ENCODE results near the gene C12orf76. TPM values are rescaled to one million over a fixed set of nuclear protein-coding genes. Genes with fewer than 3 reads are reported as not detected.
"Not testable (repeated sequence)": the region's sequence is repeated elsewhere in the genome, so short reads cannot be mapped to it uniquely, and the experiment has no call there.

Gene C12orf76
- polyA plus RNA-seq, 6 donors from 2014 or later = 10.6 to 19.8 (median 16.7) TPM

- peak overlapping the region in 2 of 6 donors; percentile 32 to 67 for H3K27ac Mint-ChIP-seq
These were observed 19.0 kb downstream of the C12orf76 start for GRCh38 chr12:110029290-110029815.

GRCh38 chr12:110028323-110028722, 20.0 kb downstream of the C12orf76 start:
- no peak for ATAC-seq (ENCODE audit: low read depth in 2 of 2)
- H3K36me3 Mint-ChIP-seq = peaks cover 0 to 23% of the 10 kb centered on the region in 2 donors

More at GRCh38 chr12:110029290-110029815, 19.0 kb downstream of the C12orf76 start:
- no peaks in the 10 kb centered on the region for H3K9me3 Mint-ChIP-seq
- DNase-seq (no peak), ATAC-seq (ENCODE audit: low read depth in 2 of 2) (no peak)
- no peak overlapping the region for H3K4me3 Mint-ChIP-seq
- H3K4me1 Mint-ChIP-seq = peaks cover 0 to under 1% (median 0%) of the 10 kb centered on the region in 3 donors
- H3K27me3 Mint-ChIP-seq = no peaks in the 10 kb centered on the region
- peaks cover 4 to 31% of the 10 kb centered on the region in 2 donors for H3K36me3 Mint-ChIP-seq

GRCh38 chr12:110024051-110024450, 24.3 kb downstream of the C12orf76 start:
- Mint-ChIP-seq H3K27me3 (no peaks in the 10 kb centered on the region), H3K4me1 (peaks cover 0 to 14% (median 7%) of the 10 kb centered on the region in 3 donors), H3K9me3 (no peaks in the 10 kb centered on the region), H3K4me3 (no peak overlapping the region), H3K36me3 (peaks cover 5 to 25% of the 10 kb centered on the region in 2 donors), H3K27ac (peak overlapping the region in 1 of 6 donors; percentile 73)
- DNase-seq (no peak), ATAC-seq (ENCODE audit: low read depth in 2 of 2) (no peak)

More at GRCh38 chr12:110028323-110028722, 20.0 kb downstream of the C12orf76 start:
- H3K9me3 Mint-ChIP-seq = no peaks in the 10 kb centered on the region
- peak overlapping the region in 2 of 6 donors; percentile 73 to 81 for H3K27ac Mint-ChIP-seq
- peaks cover 0 to 8% (median 7%) of the 10 kb centered on the region in 3 donors for H3K4me1 Mint-ChIP-seq
- DNase-seq = no peak
- H3K27me3 Mint-ChIP-seq = no peaks in the 10 kb centered on the region
- H3K4me3 Mint-ChIP-seq = no peak overlapping the region

- no peak overlapping the region for H3K4me3 Mint-ChIP-seq
- DNase-seq (no peak), ATAC-seq (ENCODE audit: low read depth in 2 of 2) (no peak)
- H3K4me1 Mint-ChIP-seq = peaks cover 4 to 14% (median 7%) of the 10 kb centered on the region in 3 donors
- H3K36me3 Mint-ChIP-seq = peaks cover 13 to 29% of the 10 kb centered on the region in 2 donors
- H3K27me3 Mint-ChIP-seq = no peaks in the 10 kb centered on the region
- H3K9me3 Mint-ChIP-seq = no peaks in the 10 kb centered on the region
- H3K27ac Mint-ChIP-seq = peak overlapping the region in 2 of 6 donors; percentile 33 to 73
These were observed 25.0 kb downstream of the C12orf76 start for GRCh38 chr12:110023059-110023980.

- H3K9me3 Mint-ChIP-seq = no peaks in the 10 kb centered on the region
- H3K27me3 Mint-ChIP-seq = no peaks in the 10 kb centered on the region
- no peak for DNase-seq
- H3K4me3 Mint-ChIP-seq = no peak overlapping the region
- ATAC-seq (ENCODE audit: low read depth in 2 of 2) = no peak
- peaks cover 15 to 17% of the 10 kb centered on the region in 2 donors for H3K36me3 Mint-ChIP-seq
- peaks cover 4 to 16% (median 7%) of the 10 kb centered on the region in 3 donors for H3K4me1 Mint-ChIP-seq
- H3K27ac Mint-ChIP-seq = peak overlapping the region in 3 of 6 donors; percentile 7 to 72 (median 60)
These were observed 27.4 kb downstream of the C12orf76 start for GRCh38 chr12:110020956-110021355.

- peak overlapping the region; percentile 36 to 87 (median 62) for H3K4me3 Mint-ChIP-seq
- peaks cover 18 to 21% of the 10 kb centered on the region in 2 donors for H3K36me3 Mint-ChIP-seq
These were observed 33.2 kb downstream of the C12orf76 start for GRCh38 chr12:110015132-110015531.

GRCh38 chr12:110012659-110013058, 35.7 kb downstream of the C12orf76 start:
- Mint-ChIP-seq H3K4me3 (peak overlapping the region; percentile 66 to 88 (median 78)), H3K9me3 (peaks cover 0 to 2% (median 0%) of the 10 kb centered on the region in 7 donors), H3K36me3 (peaks cover 6 to 14% of the 10 kb centered on the region in 2 donors), H3K27ac (peak overlapping the region; percentile 99 to 100 (median 99)), H3K4me1 (peaks cover 43 to 70% (median 60%) of the 10 kb centered on the region in 3 donors), H3K27me3 (no peaks in the 10 kb centered on the region)
- no peak for ATAC-seq (ENCODE audit: low read depth in 2 of 2)
- no peak for DNase-seq

More at GRCh38 chr12:110015132-110015531, 33.2 kb downstream of the C12orf76 start:
- peak; percentile 58 for DNase-seq
- peak in 1 of 2 donors; percentile 18 for ATAC-seq (ENCODE audit: low read depth in 2 of 2)
- Mint-ChIP-seq H3K27ac (peak overlapping the region; percentile 87 to 99 (median 98)), H3K9me3 (no peaks in the 10 kb centered on the region), H3K27me3 (no peaks in the 10 kb centered on the region), H3K4me1 (peaks cover 34 to 54% (median 41%) of the 10 kb centered on the region in 3 donors)

- H3K4me3 Mint-ChIP-seq = peak overlapping the region; percentile 66 to 88 (median 78)
- peaks cover 43 to 75% (median 60%) of the 10 kb centered on the region in 3 donors for H3K4me1 Mint-ChIP-seq
- DNase-seq (peak; percentile 90), ATAC-seq (ENCODE audit: low read depth in 2 of 2) (peak; percentile 93)
- peaks cover 6 to 14% of the 10 kb centered on the region in 2 donors for H3K36me3 Mint-ChIP-seq
- H3K27ac Mint-ChIP-seq = peak overlapping the region; percentile 99 to 100 (median 99)
- H3K9me3 Mint-ChIP-seq = peaks cover 0 to 2% (median 0%) of the 10 kb centered on the region in 7 donors
- no peaks in the 10 kb centered on the region for H3K27me3 Mint-ChIP-seq
These were observed 36.2 kb downstream of the C12orf76 start for GRCh38 chr12:110012137-110012536.

GRCh38 chr12:110010853-110011723, 37.2 kb downstream of the C12orf76 start:
- H3K27me3 Mint-ChIP-seq = no peaks in the 10 kb centered on the region
- H3K4me3 Mint-ChIP-seq = peak overlapping the region; percentile 66 to 88 (median 78)
- peaks cover 46 to 83% (median 60%) of the 10 kb centered on the region in 3 donors for H3K4me1 Mint-ChIP-seq
- H3K9me3 Mint-ChIP-seq = peaks cover 0 to 2% (median 0%) of the 10 kb centered on the region in 7 donors
- peak; percentile 57 for DNase-seq
- peaks cover 6 to 14% of the 10 kb centered on the region in 2 donors for H3K36me3 Mint-ChIP-seq
- peak overlapping the region; percentile 99 to 100 (median 99) for H3K27ac Mint-ChIP-seq
- peak; percentile 65 to 71 for ATAC-seq (ENCODE audit: low read depth in 2 of 2)

GRCh38 chr12:110008681-110009398, 39.5 kb downstream of the C12orf76 start:
- H3K36me3 Mint-ChIP-seq = peaks cover 6 to 14% of the 10 kb centered on the region in 2 donors
- H3K4me3 Mint-ChIP-seq = peak overlapping the region in 1 of 8 donors; percentile 77
- peaks cover 52 to 90% (median 62%) of the 10 kb centered on the region in 3 donors for H3K4me1 Mint-ChIP-seq
- DNase-seq; H3K27me3 Mint-ChIP-seq; H3K9me3 Mint-ChIP-seq; ATAC-seq (ENCODE audit: low read depth in 2 of 2): not testable (repeated sequence)
- peak overlapping the region in 5 of 6 donors; percentile 33 to 99 (median 73) for H3K27ac Mint-ChIP-seq

- Mint-ChIP-seq H3K27me3 (no peaks in the 10 kb centered on the region), H3K9me3 (peaks cover 0 to 2% (median 0%) of the 10 kb centered on the region in 7 donors), H3K4me3 (peak overlapping the region in 2 of 8 donors; percentile 0 to 15), H3K4me1 (peaks cover 59 to 96% (median 71%) of the 10 kb centered on the region in 3 donors), H3K27ac (peak overlapping the region; percentile 6 to 88 (median 78)), H3K36me3 (peaks cover 6 to 14% of the 10 kb centered on the region in 2 donors)
- ATAC-seq (ENCODE audit: low read depth in 2 of 2) (no peak), DNase-seq (no peak)
These were observed 40.4 kb downstream of the C12orf76 start for GRCh38 chr12:110007881-110008280.

- Mint-ChIP-seq H3K36me3 (peaks cover 5 to 8% of the 10 kb centered on the region in 2 donors), H3K27ac (peak overlapping the region in 3 of 6 donors; percentile 12 to 89 (median 89)), H3K4me1 (peaks cover 49 to 93% (median 58%) of the 10 kb centered on the region in 3 donors), H3K4me3 (peak overlapping the region in 5 of 8 donors; percentile 35 to 81 (median 42)), H3K27me3 (no peaks in the 10 kb centered on the region), H3K9me3 (peaks cover 0 to 2% (median 0%) of the 10 kb centered on the region in 7 donors)
- DNase-seq (no peak), ATAC-seq (ENCODE audit: low read depth in 2 of 2) (no peak)
These were observed 42.2 kb downstream of the C12orf76 start for GRCh38 chr12:110006115-110006514.

Measured in naive B cell (primary cell).